CD4-positive, alpha-beta T cell treated with Interleukin-17A for 4 hours (primary cell): ENCODE data around the gene PDP2.

Experiments
- DNase-seq: peaks from one replicate; pipeline ENCODE4 v3.0.0-alpha.2; 2020; ENCODE audit warnings: mixed read lengths

PDP2 gene

GRCh38 chr16:66904846-66905632 is 24.7 kb downstream of the PDP2 start:
- no peak for DNase-seq

GRCh38 chr16:66905633-66906539 is 25.6 kb downstream of the PDP2 start:
- DNase-seq = peak; percentile 67

DNA sequence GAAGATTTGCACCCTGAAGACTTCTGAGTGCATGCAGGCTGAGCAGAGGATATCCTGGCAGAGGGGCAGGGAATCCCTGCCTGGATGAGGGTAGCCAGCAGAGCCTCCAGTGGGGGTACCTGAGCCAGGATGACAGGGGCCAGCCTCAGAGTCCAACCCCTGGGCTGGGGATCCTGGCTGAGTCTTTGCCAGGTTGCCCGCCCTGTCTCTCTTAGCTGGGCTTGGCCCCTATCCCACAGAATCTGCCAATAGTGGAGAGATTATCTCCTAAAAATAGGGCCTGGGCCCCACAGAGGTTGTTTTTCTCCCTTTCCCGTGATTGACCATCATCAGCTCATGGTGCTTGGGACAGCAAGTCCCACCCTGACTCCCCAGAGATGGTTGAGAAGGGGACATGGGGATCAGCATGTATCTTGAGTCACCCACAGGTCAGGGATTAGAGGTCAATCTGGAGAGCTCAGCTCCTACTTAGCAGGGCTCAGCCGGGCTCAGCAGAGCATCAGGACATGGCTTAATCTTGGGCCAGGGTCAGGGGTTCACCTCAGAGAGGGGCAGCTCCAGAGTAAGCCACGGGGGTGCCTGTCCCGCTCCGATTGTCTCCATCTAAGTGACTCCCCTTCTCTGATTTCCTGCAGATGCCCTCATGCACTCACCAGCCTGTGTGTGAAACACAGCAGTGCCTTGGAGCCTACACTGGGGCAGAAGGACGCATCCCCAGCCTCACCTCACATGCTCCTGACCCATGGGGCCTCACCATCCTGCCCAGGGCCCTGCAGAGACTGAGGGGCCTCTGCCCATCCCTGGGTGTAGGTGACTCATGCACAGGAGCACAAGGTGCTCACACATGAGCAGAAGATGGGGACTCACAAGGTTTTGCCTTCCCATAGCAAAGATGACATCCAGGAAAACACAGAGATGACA is 26.9 kb downstream of the PDP2 start:
- no peak for DNase-seq

DNA sequence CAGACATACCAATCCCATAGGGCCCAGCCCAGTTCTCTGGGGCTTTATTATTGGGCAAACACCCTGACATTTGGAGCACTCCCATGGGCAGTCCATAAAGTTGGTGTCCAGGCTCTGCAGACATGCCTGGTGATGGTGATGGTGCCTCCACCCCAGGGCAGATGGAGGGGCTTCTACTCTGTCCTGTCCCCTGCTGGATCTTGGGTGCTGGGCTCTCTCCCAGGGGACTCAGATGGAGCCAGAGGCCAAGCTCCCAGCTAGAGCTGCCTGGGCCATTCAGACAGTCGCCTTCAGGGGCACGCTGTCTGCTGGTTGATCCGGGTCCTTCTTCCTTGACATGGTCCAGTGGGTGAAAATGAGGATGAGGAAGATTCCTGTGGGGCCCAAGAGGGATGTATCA is 27.8 kb downstream of the PDP2 start:
- DNase-seq = no peak

DNA sequence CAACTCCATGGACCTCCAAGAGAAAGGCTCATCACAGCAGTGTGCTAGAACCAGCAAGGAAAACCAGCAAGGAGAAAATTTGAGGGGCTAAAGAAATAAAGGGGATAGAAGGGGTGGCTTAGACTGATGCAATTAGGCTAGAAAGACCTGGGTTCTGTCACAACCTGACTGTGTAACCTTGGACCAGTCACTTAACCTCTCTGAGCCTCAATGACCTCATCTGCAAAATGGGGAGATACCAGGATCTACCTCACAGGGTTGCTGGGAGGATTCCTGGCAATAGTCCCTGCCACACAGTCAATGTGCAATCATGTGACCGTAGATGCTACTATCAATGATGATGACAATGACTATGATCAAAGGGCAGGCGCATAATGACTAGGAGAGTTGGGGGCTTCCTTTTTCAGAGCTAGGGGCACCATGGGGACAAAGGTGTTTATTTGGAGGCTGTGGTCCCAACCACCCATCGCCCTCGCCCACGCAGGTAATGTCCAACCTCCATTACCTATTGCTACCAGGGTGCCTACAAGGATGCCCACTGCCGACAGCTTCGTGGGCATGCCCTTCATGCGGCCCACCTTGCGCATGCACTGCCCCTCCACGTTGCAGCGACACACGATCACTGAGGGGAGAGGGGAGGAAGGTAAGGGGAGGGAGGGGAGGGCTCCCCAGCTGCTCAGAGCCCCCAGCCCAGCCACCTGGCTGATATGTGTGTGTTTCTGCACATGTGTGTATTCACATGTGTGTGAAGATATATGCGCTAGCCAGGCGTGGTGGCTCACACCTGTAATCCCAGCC is 28.6 kb downstream of the PDP2 start:
- DNase-seq = no peak

GRCh38 chr16:66910175-66910940 is 30.0 kb downstream of the PDP2 start:
- DNase-seq = no peak

DNA sequence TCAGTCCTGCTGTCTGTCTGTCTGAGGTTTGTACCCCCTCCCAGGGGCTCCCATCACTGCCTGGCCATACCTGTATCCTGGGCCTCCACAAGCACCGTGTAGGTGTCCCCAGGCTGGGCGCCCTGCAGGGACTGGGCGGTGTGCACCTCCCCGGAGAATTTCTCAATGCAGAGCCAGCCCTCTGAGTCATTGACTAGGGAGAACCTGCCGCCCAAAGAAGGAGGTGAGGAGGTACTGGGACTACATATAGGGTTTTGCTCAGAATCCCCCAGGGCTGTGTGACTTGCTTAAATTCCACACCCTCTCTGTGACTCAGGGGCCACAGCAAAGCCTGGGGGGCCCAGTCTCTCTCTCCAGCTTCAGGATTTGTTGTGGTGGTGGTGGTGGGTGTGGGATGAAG is 30.8 kb downstream of the PDP2 start:
- DNase-seq = no peak

DNA sequence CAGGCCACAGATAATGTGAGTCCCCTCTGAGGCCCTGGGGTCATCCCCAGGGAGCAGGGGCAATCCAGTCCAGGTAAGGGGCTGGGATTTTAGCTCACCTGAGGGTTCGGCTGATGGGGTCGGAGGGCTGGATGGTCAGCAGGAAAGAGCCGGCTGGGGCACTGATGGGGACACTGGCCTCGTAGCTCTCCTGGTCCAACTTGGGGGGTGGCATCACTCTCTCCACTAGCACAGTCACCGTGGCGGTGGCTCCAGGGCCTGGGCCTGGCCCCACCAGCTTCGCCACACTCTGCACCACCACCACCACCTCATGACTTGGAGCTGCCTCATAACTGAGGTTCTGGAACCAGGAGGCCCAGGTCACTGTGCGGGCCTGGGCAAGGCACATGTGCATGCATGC is 31.5 kb downstream of the PDP2 start:
- no peak for DNase-seq

GRCh38 chr16:66913081-66913480 is 32.8 kb downstream of the PDP2 start:
- no peak for DNase-seq

DNA sequence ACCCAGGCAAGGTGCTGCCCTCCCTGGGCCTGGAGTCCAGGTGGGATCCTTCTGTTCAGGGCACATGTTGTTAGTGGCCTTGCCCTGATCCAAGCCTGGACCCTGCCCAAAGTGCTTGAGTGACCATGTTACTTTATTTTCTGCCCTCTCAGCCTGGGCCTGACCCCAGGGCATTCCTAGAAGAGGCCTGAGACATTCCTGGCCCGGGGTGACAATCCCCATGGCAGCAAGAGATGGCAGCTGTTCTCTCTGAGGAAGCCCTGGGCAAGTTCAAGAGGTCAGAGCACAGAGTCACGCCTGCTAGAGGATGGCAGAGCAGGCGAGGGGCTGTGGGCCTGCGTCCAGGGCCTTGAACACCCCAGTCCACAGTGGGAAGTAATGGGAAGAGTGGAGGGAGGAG is 33.4 kb downstream of the PDP2 start:
- DNase-seq = no peak

DNA sequence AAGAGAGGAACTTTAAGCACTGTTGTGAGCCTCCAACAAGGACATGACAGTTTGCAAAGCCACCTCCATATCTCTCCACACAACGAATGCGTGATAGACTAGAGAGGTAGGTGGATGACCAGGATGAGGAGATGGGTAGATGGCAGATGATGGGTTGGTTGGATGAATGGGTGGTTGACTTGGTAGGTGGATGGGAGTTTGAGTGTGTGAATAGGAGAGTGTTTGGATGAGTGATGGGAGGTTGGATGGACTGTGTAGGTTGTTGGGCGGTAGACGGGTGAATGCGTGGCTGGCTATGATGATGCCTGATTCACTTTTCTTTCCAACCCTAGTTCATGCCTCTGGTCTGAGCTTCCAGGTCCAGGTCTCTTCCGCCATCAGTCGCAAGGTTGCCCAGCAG is 34.2 kb downstream of the PDP2 start:
- no peak for DNase-seq

- no peak for DNase-seq
Observed at GRCh38 chr16:66915041-66915440, 34.7 kb downstream of the PDP2 start.

- no peak for DNase-seq
Observed at GRCh38 chr16:66916518-66916917, 36.2 kb downstream of the PDP2 start.

DNA sequence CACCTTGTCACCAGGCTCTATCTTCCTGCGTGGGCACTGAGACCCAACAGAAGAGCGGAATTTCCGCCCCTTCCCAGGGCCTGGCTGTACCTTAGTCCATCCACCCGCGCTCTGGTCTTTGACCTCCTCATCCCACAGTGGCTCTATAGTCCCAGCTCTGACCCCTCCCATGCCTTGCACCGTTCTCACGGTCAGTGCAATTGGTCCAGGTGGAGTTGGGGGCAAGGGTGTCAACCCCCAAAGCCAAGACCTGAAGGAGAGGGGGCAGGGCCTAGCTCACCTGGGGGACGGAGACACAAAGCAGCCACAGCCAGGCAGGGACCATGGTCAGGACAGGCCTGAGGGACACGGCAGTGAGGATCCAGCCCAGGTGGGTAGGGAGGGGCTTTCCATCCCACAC is 37.4 kb downstream of the PDP2 start:
- no peak for DNase-seq

DNA sequence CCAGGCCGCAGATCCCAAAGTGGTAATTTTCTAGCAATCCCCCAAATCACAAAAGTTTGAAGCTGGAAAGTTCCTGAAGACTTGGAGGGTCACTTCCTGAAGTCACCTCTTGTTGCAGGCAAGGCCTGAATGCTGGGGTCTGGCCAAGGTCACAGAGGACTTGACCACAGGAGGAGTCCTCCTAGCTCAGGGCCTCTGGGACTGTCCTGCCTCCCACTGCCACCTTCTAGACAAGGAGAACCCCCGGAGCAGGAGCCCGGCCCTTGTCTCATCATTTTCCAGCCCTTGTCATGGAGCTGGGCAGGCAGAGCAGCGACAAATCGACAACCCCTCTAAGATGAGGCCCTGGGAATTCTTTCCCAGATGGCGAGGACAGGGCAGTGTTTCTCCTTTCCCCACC is 38.0 kb downstream of the PDP2 start:
- no peak for DNase-seq

DNA sequence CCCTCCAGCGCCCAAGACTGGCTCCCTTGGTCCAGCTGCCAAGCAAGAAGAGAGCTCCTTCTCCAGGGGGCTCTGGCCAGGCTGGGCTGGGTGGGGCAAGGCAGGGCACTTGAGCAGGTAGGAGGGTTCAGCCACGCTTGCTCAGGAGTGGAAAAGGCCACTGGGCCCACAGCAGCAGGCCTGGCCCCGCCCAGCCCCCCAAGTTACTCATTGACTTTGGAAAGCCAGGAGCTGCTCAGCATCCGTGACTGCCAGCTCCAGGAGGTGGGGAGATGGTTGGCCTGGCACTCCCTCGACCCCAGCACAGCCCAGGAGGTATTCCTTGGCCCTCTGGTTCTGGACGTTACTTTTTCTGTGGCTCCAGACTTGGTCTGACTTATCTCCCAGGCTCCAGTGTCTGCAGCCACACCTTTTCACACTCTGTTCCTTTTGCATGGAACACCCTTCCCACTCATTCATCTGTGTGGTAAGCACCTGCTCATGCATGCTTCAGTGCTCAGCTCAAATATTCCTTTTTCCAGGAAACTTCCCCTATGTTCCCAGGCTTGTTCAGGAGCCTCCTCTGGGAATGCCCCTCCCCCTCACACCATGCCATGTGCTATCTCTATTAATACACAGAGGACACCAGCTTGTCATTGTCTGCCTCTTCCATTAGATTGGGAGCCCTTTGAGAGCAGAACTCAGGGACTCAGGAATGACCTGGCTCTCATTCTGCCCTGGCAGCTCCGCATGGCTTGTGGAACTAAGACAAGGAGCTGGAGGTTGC is 38.7 kb downstream of the PDP2 start, which contains the start of gene CDH16:
TSS of gene CDH16 (minus strand) at position 83 of the 766 bp plus-strand sequence. CDS start 820 bp downstream, outside the sequence.
- no peak for DNase-seq

DNA sequence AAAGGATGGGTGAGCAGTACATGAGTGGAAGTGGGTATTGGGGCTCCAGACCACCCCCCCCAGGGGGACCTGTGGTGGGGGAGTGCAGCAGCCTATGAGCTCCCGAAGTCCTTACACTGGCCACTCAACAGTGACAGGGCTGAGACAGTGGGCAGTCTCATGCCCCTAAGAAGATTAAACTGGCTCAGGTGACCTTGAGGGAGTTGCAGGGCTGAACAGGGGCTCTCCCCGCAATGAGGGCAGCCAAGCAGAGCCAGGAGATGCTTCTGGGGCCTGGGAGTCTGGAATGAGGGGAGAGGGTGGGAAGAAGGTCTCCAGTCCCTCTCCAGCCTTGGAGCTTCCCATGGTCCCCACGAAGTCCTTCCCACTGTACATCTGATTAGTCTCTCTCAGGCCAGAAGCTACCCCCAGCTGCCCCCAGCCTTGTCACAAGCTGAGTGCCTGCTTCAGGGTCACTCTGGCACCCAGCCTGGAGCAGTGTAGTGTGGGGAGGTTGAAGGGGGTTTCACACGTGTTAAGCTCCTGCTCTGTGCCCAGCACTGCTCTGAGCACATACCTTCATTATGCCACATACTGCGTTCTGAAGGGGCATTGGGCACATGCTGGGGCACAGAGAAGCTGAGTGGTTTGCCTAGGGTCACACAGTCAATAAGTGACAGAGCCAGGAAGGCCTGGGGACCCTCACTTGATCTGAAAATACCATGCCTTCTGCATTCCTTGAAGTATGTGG is 39.4 kb downstream of the PDP2 start:
- no peak for DNase-seq

DNA sequence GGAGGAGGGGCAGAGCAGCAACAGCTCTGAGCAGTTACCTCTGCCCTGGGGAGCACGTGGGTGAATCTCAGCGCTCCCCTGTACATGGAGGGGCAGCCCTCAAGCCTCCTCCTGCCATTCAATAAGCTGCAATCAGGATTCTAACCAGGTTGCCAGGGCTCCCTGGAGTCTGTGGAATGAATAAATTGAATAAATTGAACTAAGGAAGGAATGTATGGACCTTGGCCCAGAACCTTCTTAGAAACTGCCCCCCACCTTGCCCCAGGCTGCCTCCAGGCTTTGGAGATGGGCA is 39.9 kb downstream of the PDP2 start:
- no peak for DNase-seq

DNA sequence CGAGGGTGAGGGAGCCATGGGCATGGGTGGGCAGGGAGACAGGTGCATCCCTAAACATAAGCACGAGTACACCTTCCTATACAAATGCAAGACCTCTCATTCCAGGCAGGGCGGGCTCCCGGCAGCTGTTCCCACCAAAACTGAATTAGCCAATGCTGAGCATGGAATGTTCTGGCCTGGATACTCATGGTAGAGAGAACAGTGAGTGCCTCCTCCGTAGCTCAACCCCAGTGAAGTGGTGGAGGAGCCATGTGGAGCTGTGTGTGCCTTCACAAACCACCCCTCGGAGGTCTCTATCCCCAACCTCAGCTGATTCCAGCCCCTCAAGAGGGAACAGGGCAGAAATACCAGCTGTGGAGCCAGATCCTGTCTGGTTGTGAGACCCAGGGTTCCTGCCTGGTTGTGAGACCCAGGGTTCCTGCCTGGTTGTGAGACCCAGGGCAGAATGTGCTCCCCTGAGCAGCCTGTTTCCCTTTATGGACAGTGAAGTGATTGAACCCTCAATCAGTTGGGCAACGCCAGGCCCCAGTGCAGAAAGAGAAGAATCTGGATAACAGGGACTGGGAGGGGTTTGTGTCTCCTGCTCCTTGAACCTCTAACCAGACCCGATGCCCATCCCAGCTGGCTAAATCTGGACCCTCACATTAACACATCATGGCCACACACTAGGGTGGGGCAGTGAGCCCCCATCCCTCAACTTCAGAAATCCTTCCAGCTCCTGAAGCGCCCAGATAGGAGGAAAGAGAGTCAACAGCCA is 40.8 kb downstream of the PDP2 start:
- no peak for DNase-seq
